Peyer's patch (tissue), 4 donors: ENCODE results near the gene PHACTR1.

Experiments
- POLR2A ChIP-seq, 2 donors: fragments of 450-650 bp; IDR thresholded peaks; one replicate each; pipeline ENCODE4 v1.5.1; 2017; ENCODE audit warnings: antibody characterized with exemption in 2 of 2, mild to moderate bottlenecking in 2 of 2, moderate library complexity in 2 of 2
- TF ChIP-seq, protein P1 (sequence below), 6 experiments: fragments of 450-650 bp in 4 of 6; fragments of 200-600 bp in 2 of 6; sonication (generic) in 1 of 6; IDR thresholded peaks; one replicate each; pipeline ENCODE4 v1.5.1; 2017 to 2019; ENCODE audit warnings: antibody characterized with exemption in 6 of 6, mild to moderate bottlenecking in 3 of 6, moderate library complexity in 1 of 6

DNA sequence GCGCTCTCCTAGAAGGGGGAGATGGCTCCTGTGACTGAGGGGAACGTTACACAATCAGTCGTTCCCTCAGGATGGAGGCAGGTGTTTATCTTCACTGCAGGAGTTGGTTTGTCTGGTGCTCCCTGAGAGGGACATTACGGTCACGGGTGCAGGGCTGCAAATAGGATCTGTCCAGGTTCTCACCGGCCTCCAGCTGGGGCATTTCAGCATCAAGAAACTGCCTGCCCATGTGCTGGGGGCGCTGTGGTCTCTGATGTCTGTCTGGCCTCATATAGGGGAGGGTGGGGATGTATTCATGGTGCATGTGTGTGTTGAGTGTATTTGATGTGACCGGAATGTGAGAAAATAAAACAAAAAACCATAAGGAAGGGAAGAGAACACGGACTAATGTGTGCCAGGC, 534.7 kb downstream of the PHACTR1 start:
- TF ChIP-seq, protein P1, sequence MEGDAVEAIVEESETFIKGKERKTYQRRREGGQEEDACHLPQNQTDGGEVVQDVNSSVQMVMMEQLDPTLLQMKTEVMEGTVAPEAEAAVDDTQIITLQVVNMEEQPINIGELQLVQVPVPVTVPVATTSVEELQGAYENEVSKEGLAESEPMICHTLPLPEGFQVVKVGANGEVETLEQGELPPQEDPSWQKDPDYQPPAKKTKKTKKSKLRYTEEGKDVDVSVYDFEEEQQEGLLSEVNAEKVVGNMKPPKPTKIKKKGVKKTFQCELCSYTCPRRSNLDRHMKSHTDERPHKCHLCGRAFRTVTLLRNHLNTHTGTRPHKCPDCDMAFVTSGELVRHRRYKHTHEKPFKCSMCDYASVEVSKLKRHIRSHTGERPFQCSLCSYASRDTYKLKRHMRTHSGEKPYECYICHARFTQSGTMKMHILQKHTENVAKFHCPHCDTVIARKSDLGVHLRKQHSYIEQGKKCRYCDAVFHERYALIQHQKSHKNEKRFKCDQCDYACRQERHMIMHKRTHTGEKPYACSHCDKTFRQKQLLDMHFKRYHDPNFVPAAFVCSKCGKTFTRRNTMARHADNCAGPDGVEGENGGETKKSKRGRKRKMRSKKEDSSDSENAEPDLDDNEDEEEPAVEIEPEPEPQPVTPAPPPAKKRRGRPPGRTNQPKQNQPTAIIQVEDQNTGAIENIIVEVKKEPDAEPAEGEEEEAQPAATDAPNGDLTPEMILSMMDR (IDR thresholded peaks at IDR 0.05) = no peak
- TF ChIP-seq POLR2A (IDR thresholded peaks at IDR 0.05) = no peak
